GM19043 (cell line): ENCODE results near the gene CNTRL.
A peak's percentile ranks its signal among the peaks of the same experiment; 100 is the strongest.
"Not testable (repeated sequence)": the region's sequence is repeated elsewhere in the genome, so short reads cannot be mapped to it uniquely, and the experiment has no call there.

ENCODE experiments used
- ATAC-seq: cut with Tn5 transposase; IDR thresholded peaks from one replicate; pipeline ENCODE4 v1.9.1; 2021; ENCODE audit warnings: low read depth; ENCODE audit not compliant: unreplicated experiment

CNTRL gene

DNA sequence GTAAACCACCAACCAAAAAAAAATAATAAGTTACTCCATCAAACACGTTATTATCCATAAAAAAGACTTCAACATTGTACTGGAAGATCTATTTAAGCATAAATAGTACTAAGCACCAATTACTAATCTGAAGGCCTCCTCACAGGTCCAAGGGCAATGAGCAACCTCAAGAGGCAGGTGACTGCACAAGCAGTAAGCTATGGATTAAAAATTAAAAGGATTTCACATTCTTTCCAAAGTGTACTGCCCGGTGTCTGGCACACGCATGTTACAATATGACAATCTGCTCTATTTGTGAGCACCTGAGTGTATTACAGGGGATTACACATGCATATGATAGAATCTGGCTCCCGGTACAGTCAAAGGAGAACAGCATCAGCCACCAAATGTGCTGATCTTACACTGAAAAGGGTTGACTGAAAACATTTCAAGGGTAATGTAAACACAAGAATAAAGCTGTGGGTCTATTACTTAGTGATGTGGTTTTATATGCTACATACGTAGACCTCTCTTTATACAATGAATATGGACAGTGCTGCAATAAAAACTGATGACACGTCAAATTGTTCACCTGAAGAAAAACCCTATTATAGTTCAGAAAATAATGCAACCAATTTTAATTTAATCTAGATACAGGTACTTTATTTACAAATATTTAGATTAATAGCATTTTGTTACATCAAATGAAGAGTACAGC, 104.1 kb downstream of the CNTRL start:
- no peak for ATAC-seq

DNA sequence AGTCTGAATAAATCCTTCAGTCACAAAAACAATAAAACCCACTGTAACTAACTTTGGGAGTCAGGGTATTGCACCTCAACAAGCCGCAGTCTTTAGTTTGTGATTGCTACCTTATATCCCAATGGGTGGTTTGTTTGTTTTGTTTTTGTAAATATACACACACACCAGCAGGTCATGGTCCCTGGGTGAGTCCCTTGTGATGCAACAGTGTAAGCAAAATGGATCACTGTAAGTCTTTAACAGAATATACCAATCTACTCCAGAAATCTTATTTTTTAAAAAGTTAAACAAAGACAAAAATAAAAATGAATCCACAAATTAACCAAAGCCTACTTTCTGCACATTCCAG, 104.6 kb downstream of the CNTRL start:
- ATAC-seq, result not testable (repeated sequence)

DNA sequence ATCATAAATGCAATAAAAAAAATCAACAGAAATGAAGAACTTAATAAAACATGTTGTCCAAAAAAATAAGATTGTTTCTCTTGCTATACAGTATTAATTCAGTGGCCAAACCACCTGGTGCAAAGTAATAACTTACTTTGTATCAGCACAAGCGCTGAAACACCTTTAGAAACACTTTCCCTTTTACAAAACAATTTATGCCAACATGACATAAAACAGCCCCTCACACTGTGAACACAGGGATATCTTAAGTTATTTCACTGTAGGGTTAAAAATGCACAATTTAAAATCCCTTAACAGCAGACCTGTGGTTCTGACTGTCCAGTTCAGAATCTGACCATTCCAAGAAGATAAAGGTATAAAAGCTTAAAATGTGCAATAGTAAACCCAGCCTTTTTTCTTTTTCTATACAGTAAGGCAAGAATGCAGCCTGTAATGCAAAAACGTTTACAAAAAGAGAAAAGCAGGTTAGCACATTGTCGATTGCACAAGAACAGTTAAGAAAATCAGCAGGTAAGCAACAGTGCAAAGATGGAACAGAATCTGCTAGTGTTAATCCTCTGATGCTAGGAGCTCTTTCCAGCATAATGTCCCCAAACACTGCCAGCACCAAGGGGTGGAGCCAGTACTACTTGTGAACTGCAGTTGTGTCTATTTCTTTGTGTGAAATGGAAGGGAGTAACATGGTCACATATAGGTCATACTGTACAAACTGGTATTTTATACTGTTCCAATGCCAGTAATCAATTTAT, 105.4 kb downstream of the CNTRL start:
- ATAC-seq, result no peak

DNA sequence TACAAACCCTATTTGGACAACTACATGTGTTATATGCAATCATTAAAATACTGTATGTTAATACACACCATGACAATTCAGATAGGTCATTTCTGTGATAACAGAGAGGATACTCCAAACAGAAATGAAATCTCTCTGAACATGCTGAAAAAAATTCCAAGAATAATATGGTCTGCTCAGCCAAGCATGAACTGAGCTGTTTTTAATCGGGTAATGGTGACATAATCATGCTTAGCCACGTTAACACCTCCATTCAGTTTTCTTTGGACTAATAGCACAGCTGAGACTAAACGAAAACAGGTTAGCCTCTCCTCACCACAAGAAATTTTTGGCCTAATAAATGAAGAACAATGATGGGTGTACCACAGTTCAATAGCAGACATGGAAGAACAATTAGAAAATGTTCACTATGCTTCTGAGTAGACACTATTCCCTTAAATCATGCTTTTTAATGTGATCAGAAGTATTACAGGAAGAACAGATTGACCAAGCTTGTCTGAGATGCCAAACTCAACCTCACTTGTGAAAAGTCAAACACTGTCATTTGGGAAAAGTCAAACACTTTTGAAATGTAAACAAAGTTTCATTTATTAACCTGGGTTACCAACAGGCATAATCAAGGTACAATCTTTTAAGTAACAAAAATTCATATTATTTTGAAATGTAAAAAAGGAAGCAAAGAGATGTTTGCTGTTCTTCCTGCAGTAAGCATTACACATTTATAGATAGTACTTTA, 107.5 kb downstream of the CNTRL start:
- no peak for ATAC-seq

DNA sequence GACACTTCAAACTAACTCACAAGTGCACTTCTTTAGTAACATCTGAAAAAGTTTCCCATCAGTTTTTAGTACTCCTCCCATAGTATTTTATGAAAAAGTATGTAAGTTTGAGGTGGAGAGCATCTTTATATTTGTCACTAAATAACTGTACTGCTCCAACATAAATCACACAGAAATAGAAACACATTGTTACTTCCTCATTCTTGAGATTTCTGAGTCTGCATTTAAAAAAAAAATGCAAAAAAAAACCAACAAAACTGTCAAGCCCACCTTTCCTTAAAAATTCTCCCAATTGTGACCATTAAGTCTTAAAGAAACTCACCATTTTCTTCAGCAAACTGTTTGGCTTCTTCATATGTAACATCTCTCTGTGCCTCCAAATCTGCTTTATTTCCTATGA, 108.2 kb downstream of the CNTRL start:
- ATAC-seq, result no peak

DNA sequence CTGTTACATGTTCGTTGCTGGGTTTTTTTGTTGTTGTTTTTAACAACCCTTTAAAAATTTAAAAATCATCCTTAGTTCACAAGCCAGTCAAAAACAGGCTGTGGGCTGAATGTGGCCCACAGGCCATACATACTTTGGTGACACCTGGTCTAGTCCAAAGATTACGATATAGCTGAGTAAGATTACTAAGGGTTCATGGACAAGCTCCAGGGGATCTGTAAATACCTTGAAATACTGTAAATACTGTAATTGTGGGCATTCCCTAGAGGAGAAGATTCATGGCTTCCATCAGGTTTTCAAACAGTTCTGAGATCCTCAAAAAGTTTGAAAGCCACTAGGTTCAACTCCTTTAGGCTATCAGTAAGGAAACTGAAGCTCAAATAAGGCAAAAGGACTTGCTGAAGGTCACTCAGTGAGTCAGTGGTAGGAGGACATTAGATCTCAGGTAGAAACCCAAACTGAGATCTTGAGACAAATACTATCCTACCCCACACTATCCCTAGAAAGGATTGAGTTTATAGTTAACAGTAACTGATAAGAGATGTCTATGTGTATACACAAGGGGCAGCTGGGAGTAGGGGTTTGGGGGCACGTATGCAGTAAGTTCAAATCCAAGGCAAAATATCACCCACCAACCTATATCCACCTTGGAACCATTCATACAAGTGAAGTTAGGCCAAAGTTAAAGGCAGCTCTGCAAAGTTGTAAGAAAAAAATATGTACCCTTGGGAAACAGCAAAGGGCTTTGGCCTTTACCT, 109.1 kb downstream of the CNTRL start:
- no peak for ATAC-seq

DNA sequence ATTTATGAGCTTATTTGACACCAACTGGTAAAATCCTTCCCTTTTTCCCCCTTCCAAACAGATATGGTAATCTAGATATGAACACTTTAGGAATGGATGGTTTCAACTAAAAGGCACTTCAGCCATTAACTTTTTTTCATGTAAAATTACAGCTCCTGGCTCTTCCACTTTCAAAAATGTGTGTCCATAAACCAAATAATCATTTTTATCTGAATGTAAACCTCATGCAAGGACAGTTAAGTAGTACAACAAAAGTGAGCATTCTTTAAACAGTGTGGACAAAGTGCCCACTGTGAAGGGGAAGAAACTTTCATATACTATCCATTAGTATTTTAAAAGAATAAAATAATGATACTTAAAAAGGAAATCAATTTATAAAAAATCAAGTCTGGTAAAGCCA, 109.7 kb downstream of the CNTRL start:
- ATAC-seq, result no peak

DNA sequence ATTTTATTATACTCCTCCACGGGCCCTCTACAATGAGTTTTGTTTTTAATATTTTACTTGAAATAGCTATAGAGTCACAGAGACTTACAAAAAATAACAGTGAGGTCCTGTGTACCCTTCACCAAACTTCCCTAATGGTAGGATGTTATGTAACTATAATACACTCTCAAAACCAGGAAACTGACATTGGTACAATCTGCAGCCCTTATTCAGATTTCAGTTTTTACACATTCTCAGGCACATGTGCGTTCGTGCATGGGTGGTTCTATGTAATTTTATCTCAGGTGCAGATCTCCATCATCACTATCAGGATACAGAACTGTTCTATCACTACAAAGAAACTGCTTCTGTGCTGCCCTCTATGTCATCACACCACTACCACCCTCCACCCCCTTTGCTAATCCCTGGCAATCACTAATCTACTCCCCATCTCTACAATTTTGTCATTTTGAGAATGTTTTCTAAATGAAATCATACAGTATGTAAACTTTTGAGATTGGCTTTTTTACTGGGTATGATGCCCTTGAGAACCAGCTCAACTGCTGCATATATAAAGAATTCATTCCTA, 110.5 kb downstream of the CNTRL start:
- no peak for ATAC-seq

DNA sequence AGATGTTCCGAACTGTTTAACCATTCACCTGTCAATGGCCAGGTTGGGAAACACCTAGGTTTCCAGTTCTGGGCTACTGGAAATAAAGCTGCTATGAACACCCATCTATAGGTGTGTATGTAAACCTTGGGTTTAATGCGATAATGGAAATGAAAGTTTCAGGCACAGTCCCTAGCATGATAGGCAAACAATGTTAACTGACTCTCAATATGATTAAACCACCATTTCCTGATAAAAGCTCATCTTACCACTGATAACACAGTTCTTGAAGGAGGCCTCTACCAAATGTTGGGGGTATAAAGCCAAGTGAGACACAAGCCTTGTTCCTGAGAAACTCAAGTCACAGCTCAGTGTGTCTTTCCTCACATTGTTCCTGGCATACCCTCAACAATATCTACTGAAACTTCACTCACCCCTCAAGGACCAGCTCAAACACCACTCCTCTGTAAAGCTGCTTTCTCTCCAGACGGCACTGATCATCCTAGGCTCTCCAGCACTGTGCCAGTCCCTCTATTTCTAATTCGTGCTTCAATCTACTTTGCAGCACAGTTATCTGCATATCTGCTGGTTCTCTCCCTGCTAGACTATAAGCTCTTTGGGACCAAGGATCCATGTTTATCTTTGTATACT, 111.1 kb downstream of the CNTRL start:
- ATAC-seq, result no peak

DNA sequence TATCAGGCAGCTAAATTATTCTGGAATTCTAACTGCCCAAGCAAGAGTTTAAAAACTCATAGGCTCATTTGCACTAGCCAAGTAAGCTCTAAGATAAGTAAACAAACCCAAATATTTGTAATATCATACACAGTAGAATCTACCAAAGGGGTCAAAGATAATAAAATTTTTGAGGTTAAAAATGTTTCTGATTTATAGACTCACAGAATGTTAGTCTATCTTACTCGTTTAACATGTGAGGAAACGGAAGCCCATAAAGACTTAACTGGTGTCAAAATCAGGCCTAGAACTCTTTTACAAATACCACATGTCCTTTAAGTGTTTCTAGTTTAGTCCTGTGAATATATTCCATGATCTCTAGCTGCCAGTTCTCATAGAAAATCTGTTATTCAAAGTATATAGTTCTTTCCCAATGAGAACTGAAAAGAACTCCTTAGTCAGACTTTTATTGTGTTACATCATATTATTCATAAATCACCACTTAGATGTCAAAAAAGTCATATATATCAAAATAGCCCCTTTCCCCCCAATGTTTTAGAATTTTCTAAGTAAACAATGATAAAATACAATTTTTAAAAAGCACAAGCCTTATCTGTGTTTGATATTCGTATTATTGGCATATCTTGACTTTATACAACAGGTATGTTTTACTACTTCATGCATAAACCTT, 113.0 kb downstream of the CNTRL start:
- ATAC-seq, result no peak

DNA sequence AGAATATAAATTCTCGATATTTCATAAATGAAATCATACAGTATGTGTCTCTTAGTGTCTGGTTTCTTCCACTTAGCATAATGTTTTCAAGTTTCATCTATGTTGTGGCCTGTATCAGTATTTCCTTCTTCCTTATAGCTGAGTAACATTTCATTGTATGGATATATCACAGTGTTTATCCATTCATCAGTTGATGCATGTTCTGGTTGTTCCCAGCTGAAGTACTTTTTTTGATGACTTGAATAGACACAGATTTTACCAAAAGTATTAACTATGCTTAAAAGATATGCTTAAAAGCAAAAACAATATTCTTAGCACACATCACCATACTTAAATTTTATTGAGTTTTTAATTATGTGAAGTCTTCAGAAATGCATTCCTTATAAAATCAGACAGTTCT, 114.3 kb downstream of the CNTRL start:
- no peak for ATAC-seq

DNA sequence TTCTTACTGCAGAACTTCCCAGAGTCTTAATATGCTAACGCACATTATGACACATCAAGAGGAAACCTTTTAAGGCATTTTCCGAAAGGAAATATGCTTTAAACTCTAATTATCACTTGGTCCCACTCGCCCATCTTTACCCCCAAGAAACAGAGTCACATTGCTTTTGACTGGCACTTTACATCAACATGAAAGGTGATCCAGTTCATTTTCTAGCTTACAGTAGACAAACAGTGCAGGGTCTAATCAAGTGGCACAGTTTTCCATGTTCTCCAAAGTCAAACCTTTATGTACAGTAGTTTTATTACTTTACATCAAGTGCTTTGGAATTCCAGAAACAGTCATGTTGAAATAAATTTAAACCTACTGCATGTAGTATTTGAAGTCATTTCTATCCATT, 114.9 kb downstream of the CNTRL start:
- ATAC-seq, result no peak

DNA sequence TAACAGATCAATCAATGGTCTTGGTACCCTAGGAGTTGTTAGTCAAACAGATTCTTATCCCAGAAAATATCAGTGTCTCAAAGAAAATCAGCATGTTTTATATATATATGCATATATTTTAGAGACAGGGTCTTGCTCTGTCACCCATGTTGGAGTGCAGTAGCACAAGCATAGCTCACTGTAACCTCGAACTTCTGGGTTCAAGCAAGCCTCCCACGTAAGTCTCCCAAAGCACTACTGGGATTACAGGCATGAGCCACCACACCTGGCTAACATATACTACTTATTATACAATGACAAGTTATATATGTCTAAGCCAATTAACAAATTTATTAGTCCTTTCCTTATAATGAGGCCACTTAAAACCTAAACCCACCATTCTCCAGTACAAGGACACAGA, 116.5 kb downstream of the CNTRL start:
- no peak for ATAC-seq

DNA sequence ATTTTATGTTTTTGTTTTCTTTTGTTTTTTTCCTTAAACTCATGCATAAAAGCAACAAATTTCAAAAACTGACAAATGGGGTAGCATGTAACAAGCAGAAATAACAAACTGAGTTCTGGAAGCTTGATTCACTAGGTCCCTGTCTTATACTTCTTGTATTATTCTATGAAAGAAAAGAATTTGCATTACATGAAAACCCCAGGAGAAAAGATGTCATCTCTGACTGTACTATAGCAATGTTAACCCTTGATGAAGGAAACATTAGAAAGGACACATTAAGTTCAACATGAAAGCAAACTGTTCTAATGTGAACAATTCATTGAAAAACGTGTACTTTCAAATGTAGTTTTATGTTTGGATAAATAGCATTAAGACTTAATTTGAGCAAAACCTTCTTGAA, 117.8 kb downstream of the CNTRL start:
- no peak for ATAC-seq

DNA sequence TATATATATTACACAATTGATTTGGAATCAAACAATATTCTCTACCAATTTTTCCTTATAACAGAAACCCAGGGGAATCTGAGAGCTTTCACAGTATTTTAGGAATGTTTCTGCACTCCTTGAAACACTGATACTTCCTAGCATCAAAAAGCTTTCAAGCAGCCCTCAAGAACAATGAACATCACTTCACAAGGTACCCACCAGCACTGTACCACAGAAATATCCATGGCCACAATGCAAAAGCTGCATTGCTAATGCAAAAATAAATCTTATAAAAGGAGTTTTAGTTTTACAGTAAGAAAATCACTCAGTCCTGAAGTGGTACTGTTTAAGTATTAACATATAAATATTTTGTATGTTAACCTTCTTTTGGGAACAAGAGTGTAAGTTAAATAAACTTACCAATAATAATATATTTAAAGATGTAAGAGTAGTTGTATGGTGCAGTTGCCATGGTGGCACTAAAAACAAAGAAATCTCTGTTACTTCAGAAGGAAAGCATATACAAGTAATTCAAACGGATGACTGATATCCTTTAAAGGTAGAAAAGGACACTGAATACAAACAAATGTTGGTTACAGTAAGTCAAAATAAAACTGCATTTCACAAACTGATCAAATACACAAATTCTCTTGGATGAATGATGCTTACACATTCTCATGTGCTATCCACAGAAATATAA, 118.3 kb downstream of the CNTRL start:
- no peak for ATAC-seq

DNA sequence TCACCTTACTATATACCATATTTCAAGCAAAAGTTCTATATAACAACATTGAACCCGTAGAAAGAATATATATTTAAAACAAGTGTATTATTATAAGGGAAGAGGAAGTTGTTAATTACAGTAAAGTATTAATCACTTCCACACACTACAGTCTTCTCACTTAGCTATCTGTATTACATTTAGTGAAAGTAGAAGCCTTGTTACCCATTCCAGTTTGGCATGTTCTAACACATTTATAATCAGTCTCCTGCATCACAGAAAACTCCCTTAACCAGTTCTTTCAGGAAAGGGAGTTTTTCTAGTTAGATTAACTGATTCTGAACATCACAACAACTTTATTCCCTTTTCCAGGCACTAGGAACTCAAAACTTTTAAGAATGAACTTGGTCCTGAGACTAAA, 120.0 kb downstream of the CNTRL start:
- no peak for ATAC-seq

DNA sequence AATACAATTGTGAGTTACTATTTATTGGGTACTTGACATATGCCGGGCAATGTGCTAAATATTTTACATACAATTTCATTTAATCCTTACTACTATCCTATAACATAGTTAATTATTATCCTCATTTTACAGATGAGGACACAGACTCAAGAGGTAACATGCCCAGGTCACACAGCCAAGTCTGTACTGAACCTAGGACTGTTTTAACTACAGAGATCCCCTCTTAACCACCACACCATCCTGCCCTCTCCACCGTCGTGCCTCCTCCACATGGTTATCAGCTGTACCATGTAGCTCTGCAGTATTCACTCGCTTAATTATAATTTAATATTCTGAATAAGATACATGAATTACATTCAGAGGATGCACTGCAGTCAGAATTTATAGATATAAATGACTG, 121.6 kb downstream of the CNTRL start:
- peak; percentile 46 for ATAC-seq

DNA sequence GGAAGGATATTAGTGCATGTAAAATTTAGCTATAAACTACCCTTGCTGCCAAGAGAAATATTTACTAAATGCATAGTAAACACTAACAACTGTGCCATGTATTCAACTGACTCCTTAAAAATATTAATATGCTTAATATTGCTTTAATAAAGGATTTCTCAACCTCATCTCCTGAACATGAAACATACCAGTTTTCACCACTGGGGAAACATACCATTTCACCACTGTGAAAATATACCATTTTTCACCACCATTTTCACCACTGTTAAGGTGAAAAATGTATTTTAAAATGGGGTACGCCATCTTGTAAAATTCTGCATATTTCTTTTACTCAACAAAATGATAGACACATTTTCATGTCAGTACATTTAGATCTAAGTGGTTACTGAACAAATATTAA, 122.4 kb downstream of the CNTRL start:
- ATAC-seq, result no peak

DNA sequence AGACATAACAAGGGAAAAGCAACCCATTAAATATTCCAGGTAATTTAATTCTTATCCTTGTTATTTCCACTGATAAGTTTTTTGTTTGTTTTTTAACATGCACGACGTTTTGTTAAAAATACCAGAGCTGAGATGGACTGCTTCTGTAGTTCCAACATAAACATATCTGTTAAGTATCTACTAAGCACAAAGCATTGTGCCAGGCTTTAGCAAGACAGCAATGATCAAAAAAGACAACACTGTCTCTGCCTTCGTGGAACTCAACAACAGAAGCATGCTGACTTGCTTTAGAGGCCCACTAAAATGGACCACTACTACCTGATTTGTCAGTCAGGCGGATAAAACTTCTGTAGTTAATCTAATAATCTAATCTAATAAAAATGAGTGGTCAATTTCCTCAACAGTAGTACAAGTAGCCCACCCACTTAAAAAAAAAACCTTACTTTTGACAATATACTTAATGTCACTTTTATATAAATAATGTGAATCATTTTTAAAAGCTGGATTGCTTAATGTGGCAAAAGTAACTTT, 123.8 kb downstream of the CNTRL start:
- ATAC-seq, result no peak
